Suprapubic skin (tissue), 4 donors: ENCODE measurements around the gene TMTC2. TPM values are rescaled to one million over a fixed set of nuclear protein-coding genes. Genes with fewer than 3 reads are reported as not detected.

Source experiments
- DNase-seq, 2 donors: peaks; one replicate each; pipeline ENCODE4 v3.0.0-alpha.2; 2019; ENCODE audit warnings: low spot score in 2 of 2
- H3K27ac ChIP-seq: fragments of 200-600 bp; sonication (generic); one replicate; pipeline ENCODE4 v1.5.1; 2019
- H3K27me3 ChIP-seq: fragments of 200-600 bp; sonication (generic); one replicate; pipeline ENCODE4 v1.5.1; 2019
- H3K36me3 ChIP-seq: fragments of 200-600 bp; sonication (generic); one replicate; pipeline ENCODE4 v1.5.1; 2019
- H3K4me1 ChIP-seq: fragments of 200-600 bp; sonication (generic); one replicate; pipeline ENCODE4 v1.5.1; 2019
- H3K4me3 ChIP-seq: fragments of 200-600 bp; sonication (generic); one replicate; pipeline ENCODE4 v1.5.1; 2019; ENCODE audit warnings: mild to moderate bottlenecking
- H3K9me3 ChIP-seq: fragments of 200-600 bp; sonication (generic); one replicate; pipeline ENCODE4 v1.5.1; 2019
- CTCF ChIP-seq, 2 donors: fragments of 200-600 bp in 1 of 2; fragments of 450-650 bp in 1 of 2; sonication (generic) in 1 of 2; IDR thresholded peaks; one replicate each; pipeline ENCODE4 v1.5.1; 2016 to 2019; ENCODE audit warnings: antibody characterized with exemption in 2 of 2, mild to moderate bottlenecking in 1 of 2, moderate library complexity in 1 of 2
- EP300 ChIP-seq: sonication (generic); formaldehyde crosslinking; IDR thresholded peaks from one replicate; pipeline ENCODE4 v1.6.1; 2017; ENCODE audit warnings: antibody characterized with exemption
- POLR2A ChIP-seq, 2 donors: fragments of 450-650 bp; IDR thresholded peaks; one replicate each; pipeline ENCODE4 v1.6.1; 2017; ENCODE audit warnings: antibody characterized with exemption in 2 of 2, mild to moderate bottlenecking in 2 of 2, moderate library complexity in 2 of 2
- POLR2AphosphoS5 ChIP-seq, 3 donors: sonication (generic); formaldehyde crosslinking; IDR thresholded peaks; one replicate each; pipeline ENCODE4 v1.6.1; 2017; ENCODE audit warnings: antibody characterized with exemption in 3 of 3
- WGBS: methylation state at CpG from one replicate; pipeline ENCODE4 v1.1.5; 2018; 5-methylcytosine and 5-hydroxymethylcytosine counted together
- total RNA-seq, 4 donors: library from RNA; depleted of rRNA; stranded (reverse); fragments of >200 nt; gene quantifications; one replicate each; pipeline ENCODE4 v1.1.0, GENCODE V29; 2016

Gene TMTC2
- total RNA-seq, 4 donors from 2014 or later = 16.7 to 21.1 (median 18.9) TPM

DNA sequence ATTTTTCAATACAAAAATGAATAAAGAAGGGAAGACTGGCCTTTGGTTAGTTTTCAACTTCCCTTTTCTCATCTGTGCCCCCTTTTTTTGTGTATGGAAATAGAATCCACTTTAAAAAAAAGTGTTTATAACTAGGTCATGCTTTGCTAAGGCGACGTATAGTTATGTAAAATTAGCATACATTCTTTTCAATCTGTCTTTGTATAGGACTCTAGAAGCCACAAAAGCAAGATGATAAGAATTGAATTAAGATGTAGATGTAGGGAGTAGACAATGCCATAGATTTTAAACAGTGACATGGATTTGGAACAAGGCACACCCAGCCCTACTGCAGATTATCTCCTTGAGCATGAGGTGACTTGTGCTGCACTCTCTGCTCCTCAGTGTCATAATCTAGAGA lies 354.3 kb downstream of the TMTC2 start:
- no peak overlapping the region for H3K27ac ChIP-seq
- H3K27me3 ChIP-seq = no peaks in the 10 kb centered on the region
- WGBS = 56% methylated on average over 2 of the region's 2 CpGs
- H3K36me3 ChIP-seq = no peaks in the 10 kb centered on the region
- H3K9me3 ChIP-seq = no peaks in the 10 kb centered on the region
- TF ChIP-seq CTCF (IDR thresholded peaks at IDR 0.05) = no peak
- no peak for TF ChIP-seq EP300
- no peak for TF ChIP-seq POLR2A (IDR thresholded peaks at IDR 0.05)
- TF ChIP-seq POLR2AphosphoS5 (IDR thresholded peaks at IDR 0.05) = no peak
- no peak for DNase-seq
- H3K4me3 ChIP-seq = no peak overlapping the region
- no peaks in the 10 kb centered on the region for H3K4me1 ChIP-seq

DNA sequence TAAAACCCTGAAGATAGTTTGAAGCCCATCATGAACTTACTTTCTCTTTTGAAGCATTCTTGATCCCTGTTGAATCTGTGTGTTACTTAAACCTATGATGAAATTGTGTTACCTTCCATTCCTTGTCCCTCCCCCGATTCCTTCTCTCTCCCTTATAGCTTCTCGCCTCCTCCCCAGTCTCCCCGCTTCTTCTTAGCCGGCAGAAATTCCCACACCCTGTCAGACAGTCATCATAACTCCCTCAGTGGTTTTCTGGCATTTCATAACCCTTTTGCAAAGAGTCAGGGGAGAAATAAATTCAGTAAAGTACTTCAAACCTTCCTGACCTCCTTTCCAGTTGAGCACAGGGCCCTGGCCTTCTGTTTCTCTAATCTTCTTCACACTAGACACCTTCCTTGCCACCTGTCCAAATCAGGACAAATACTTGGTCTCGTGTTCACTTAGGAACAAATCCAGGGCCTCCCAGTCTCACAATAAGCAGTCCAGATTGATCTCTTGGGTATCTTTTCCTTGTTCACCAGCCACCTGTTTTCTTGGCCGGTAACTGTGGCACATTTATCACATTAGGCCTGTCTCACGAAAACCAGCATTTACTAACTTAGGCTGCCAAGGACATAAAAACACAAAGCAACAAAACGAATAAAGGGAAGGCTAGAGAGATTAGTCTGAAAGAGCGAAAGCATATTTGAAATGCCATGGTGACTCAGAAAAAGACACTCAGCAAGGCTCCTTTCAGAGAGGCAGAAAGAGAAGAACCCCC lies 355.9 kb downstream of the TMTC2 start:
- no peaks in the 10 kb centered on the region for H3K9me3 ChIP-seq
- no peak for DNase-seq
- 67% methylated on average over 9 of the region's 9 CpGs for WGBS
- H3K36me3 ChIP-seq = no peaks in the 10 kb centered on the region
- no peak overlapping the region for H3K4me3 ChIP-seq
- no peak for TF ChIP-seq POLR2A (IDR thresholded peaks at IDR 0.05)
- TF ChIP-seq POLR2AphosphoS5 (IDR thresholded peaks at IDR 0.05) = no peak
- no peak overlapping the region for H3K27ac ChIP-seq
- H3K27me3 ChIP-seq = no peaks in the 10 kb centered on the region
- no peaks in the 10 kb centered on the region for H3K4me1 ChIP-seq

- no peak for TF ChIP-seq POLR2AphosphoS5 (IDR thresholded peaks at IDR 0.05)
- no peak for TF ChIP-seq EP300
- no peak for TF ChIP-seq CTCF (IDR thresholded peaks at IDR 0.05)
- no peak for TF ChIP-seq POLR2A (IDR thresholded peaks at IDR 0.05)
- Histone ChIP-seq H3K27me3 (no peaks in the 10 kb centered on the region), H3K4me1 (no peaks in the 10 kb centered on the region), H3K9me3 (no peaks in the 10 kb centered on the region), H3K4me3 (no peak overlapping the region), H3K27ac (no peak overlapping the region), H3K36me3 (no peaks in the 10 kb centered on the region)
- no peak for DNase-seq
- 78% methylated on average over 1 of the region's 1 CpG for WGBS
Observed at GRCh38 chr12:83044736-83045135, 358.0 kb downstream of the TMTC2 start.

GRCh38 chr12:83046019-83046418 lies 359.3 kb downstream of the TMTC2 start:
- H3K9me3 ChIP-seq = no peaks in the 10 kb centered on the region
- H3K27ac ChIP-seq = no peak overlapping the region
- H3K36me3 ChIP-seq = no peaks in the 10 kb centered on the region
- no peaks in the 10 kb centered on the region for H3K27me3 ChIP-seq
- no peak for DNase-seq
- TF ChIP-seq EP300 = no peak
- TF ChIP-seq CTCF (IDR thresholded peaks at IDR 0.05) = no peak
- no peak for TF ChIP-seq POLR2AphosphoS5 (IDR thresholded peaks at IDR 0.05)
- no peak for TF ChIP-seq POLR2A (IDR thresholded peaks at IDR 0.05)
- H3K4me3 ChIP-seq = no peak overlapping the region
- H3K4me1 ChIP-seq = no peaks in the 10 kb centered on the region
- WGBS = 80% methylated on average over 5 of the region's 5 CpGs

DNA sequence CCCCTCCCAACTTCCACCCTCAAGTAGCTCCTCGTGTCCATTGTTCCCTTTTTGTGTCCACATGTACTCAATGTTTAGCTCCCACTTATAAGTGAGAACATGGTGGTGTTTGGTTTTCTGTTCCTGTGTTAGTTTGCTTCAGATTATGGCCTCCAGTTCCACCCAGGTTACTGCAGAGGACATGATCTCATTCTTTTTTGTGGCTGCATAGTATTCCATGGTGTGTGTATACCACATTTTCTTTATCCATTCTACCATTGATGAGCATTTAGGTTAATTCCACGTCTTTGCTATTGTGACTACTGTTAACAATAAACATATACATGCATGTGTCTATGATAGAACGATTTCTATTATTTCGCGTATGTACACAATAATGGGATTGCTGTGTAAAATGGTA lies 362.6 kb downstream of the TMTC2 start:
- H3K4me3 ChIP-seq = no peak overlapping the region
- no peaks in the 10 kb centered on the region for H3K4me1 ChIP-seq
- no peak for TF ChIP-seq POLR2A (IDR thresholded peaks at IDR 0.05)
- no peaks in the 10 kb centered on the region for H3K9me3 ChIP-seq
- no peak overlapping the region for H3K27ac ChIP-seq
- no peaks in the 10 kb centered on the region for H3K36me3 ChIP-seq
- whole genome bisulfite sequencing = 93% methylated on average over 5 of the region's 5 CpGs
- DNase-seq = no peak
- no peaks in the 10 kb centered on the region for H3K27me3 ChIP-seq

DNA sequence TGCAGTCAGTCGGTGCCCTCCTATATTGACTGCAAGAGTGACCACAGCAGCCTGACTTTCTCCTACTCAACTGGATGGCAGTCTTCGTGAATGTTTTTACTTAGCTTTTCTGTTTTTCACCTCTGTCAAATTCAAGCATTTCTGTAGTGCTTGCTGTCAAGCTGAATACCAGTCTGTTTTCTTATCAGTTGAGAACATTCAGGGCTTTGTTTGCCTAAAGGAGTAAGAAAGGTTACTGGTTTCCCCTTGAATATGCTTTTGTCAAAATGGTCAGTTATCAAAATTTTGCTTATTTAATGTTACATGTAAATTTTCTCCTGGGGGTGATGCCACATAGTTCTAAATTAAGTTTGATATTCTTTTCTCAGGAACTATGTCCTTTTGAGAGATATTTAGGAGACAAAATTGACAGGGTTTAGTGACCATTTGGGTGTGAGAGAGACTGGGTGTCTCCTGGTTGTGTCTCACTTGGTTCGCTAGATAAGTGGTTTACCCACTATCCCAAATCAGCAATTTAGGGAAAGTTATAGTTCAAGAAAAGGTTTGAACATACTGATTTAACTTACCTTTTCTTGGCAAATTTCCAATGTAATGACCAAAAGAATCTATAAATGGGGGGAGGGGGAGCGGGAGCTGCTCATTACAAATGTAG lies 366.3 kb downstream of the TMTC2 start:
- WGBS = 87% methylated on average over 4 of the region's 4 CpGs
- Histone ChIP-seq H3K9me3 (no peaks in the 10 kb centered on the region), H3K4me3 (no peak overlapping the region), H3K27me3 (no peaks in the 10 kb centered on the region), H3K27ac (no peak overlapping the region), H3K4me1 (no peaks in the 10 kb centered on the region), H3K36me3 (no peaks in the 10 kb centered on the region)
- no peak for DNase-seq
- no peak for TF ChIP-seq CTCF (IDR thresholded peaks at IDR 0.05)
- no peak for TF ChIP-seq EP300
- TF ChIP-seq POLR2AphosphoS5 (IDR thresholded peaks at IDR 0.05) = no peak
- no peak for TF ChIP-seq POLR2A (IDR thresholded peaks at IDR 0.05)
